HCT116 (cell line): ENCODE results near the gene CDHR1. TPM values are rescaled to one million over a fixed set of nuclear protein-coding genes. Genes with fewer than 3 reads are reported as not detected.

ENCODE experiments used
- ATAC-seq: fragments of 200-7000 bp; cut with Tn5 transposase; 2 replicates; pipeline ENCODE4 v1.9.1; 2020; ENCODE audit warnings: mild to moderate bottlenecking, moderate library complexity
- BruUV-seq: library from RNA; stranded (reverse); fragments of 400-500 nt; replicated peaks from 2 replicates; lab custom pipeline; 2021; lab: Mats Ljungman, UMichigan
- CTCF ChIA-PET: fragments of 300-600 bp; sonication (Branson Sonifier 250); formaldehyde crosslinking; loops from one replicate; lab custom pipeline; 2021; ENCODE audit warnings: antibody characterized with exemption; lab: Charles Lee
- POLR2A ChIA-PET: fragments of 300-600, 350-600 bp; sonication (Branson Sonifier 250); formaldehyde crosslinking; loops from one replicate; lab custom pipeline; 2021; ENCODE audit warnings: antibody characterized with exemption; lab: Charles Lee
- RAD21 ChIA-PET, 2 experiments: fragments of 300-600 bp; sonication (Branson Sonifier 250); formaldehyde crosslinking; loops; one replicate each; lab custom pipeline; 2023; ENCODE audit warnings: low total read pairs in 2 of 2; ENCODE audit not compliant: uncharacterized antibody in 2 of 2, unreplicated experiment in 2 of 2, low non-redundant PET in 1 of 2; lab: Charles Lee
- DNase-seq: peaks from one replicate; pipeline ENCODE4 v3.0.0-alpha.2; 2010; ENCODE audit warnings: low read depth, low spot score
- H2AFZ ChIP-seq: fragments of 200-600 bp; shearing (Covaris generic), sonication (generic); 2 replicates; pipeline ENCODE4 v1.6.1; 2017; ENCODE audit warnings: low read depth, mixed run types, mixed read lengths, antibody characterized with exemption, low read length; ENCODE audit not compliant: poor library complexity, severe bottlenecking
- H3K27ac ChIP-seq: 2 replicates; pipeline ENCODE4 v1.5.1; 2012; ENCODE audit warnings: low read depth, low read length
- H3K27me3 ChIP-seq: fragments of 200-600 bp; sonication (generic); 2 replicates; pipeline ENCODE4 v1.6.1; 2016; ENCODE audit warnings: mixed run types, low read length, mixed read lengths; ENCODE audit not compliant: insufficient read depth
- H3K36me3 ChIP-seq, 2 experiments: fragments of 200-500 bp in 1 of 2; fragments of 200-600 bp in 1 of 2; sonication (Bioruptor generic) in 1 of 2; sonication (generic) in 1 of 2; 2 replicates each; pipeline versions ENCODE4 v1.5.1 to v1.6.1; 2014 to 2016; ENCODE audit warnings: low read length in 2 of 2, inconsistent platforms in 1 of 2, mixed read lengths in 1 of 2, mixed run types in 1 of 2; ENCODE audit not compliant: insufficient read depth in 2 of 2, control insufficient read depth in 1 of 2
- H3K4me1 ChIP-seq, 2 experiments: fragments of 200-600 bp in 1 of 2; sonication (generic) in 1 of 2; 2 replicates each; pipeline versions ENCODE4 v1.5.1 to v1.6.1; 2012 to 2017; ENCODE audit warnings: low read length in 2 of 2, inconsistent platforms in 1 of 2, mild to moderate bottlenecking in 1 of 2, mixed read lengths in 1 of 2, mixed run types in 1 of 2, moderate library complexity in 1 of 2; ENCODE audit not compliant: insufficient read depth in 2 of 2, control insufficient read depth in 1 of 2
- H3K4me2 ChIP-seq: fragments of 200-600 bp; sonication (generic); 2 replicates; pipeline ENCODE4 v1.6.1; 2017; ENCODE audit warnings: mixed run types, low read length, mixed read lengths
- H3K4me3 ChIP-seq, 2 experiments: fragments of 200-600 bp in 1 of 2; sonication (generic) in 1 of 2; replicated peaks in 1 of 2; 2 replicates each; pipeline ENCODE4 v1.5.1; 2011 to 2016; ENCODE audit warnings: low read length in 2 of 2, control low read depth in 1 of 2, low read depth in 1 of 2, mild to moderate bottlenecking in 1 of 2, mixed read lengths in 1 of 2, mixed run types in 1 of 2
- H3K79me2 ChIP-seq: fragments of 200-600 bp; sonication (generic); 2 replicates; pipeline ENCODE4 v1.6.1; 2017; ENCODE audit warnings: mild to moderate bottlenecking, mixed run types, low read length, moderate library complexity, mixed read lengths; ENCODE audit not compliant: insufficient read depth
- H3K9ac ChIP-seq: fragments of 200-600 bp; sonication (generic); 2 replicates; pipeline ENCODE4 v1.6.1; 2016; ENCODE audit warnings: low read length, mixed read lengths
- H3K9me2 ChIP-seq: fragments of 200-600 bp; sonication (generic), shearing (Covaris generic); 2 replicates; pipeline ENCODE4 v1.6.1; 2017; ENCODE audit warnings: mixed run types, mild to moderate bottlenecking, moderate library complexity; ENCODE audit not compliant: insufficient read depth
- H3K9me3 ChIP-seq, 2 experiments: fragments of 200-500 bp in 1 of 2; fragments of 200-600 bp in 1 of 2; sonication (Bioruptor generic) in 1 of 2; sonication (generic) in 1 of 2; 2 replicates each; pipeline ENCODE4 v1.6.1; 2014 to 2017; ENCODE audit warnings: low read length in 2 of 2, mixed read lengths in 2 of 2, inconsistent platforms in 1 of 2, low read depth in 1 of 2, mild to moderate bottlenecking in 1 of 2, mixed run types in 1 of 2, moderate library complexity in 1 of 2; ENCODE audit not compliant: control insufficient read depth in 1 of 2, insufficient read depth in 1 of 2
- H4K20me1 ChIP-seq: fragments of 200-600 bp; sonication (generic), shearing (Covaris generic); 2 replicates; pipeline ENCODE4 v1.6.1; 2017; ENCODE audit warnings: mixed run types, mild to moderate bottlenecking, moderate library complexity; ENCODE audit not compliant: insufficient read depth
- EZH2 ChIP-seq: fragments of 200-600 bp; sonication (generic); IDR thresholded peaks from 2 replicates; pipeline ENCODE4 v1.6.1; 2017; ENCODE audit warnings: antibody characterized with exemption, mixed run types
- MAX ChIP-seq: IDR thresholded peaks from 2 replicates; pipeline ENCODE4 v1.6.1; 2012
- POLR2A ChIP-seq: IDR thresholded peaks from 2 replicates; pipeline ENCODE4 v1.7.0; 2011; ENCODE audit warnings: borderline replicate concordance; ENCODE audit not compliant: insufficient read depth, insufficient read length; ENCODE audit errors: extremely low read depth
- SIN3A ChIP-seq: IDR thresholded peaks from 2 replicates; pipeline ENCODE4 v1.6.1; 2012; ENCODE audit warnings: low read depth
- SRF ChIP-seq: IDR thresholded peaks from 2 replicates; pipeline ENCODE4 v1.6.1; 2012; ENCODE audit warnings: low read depth
- TCF7L2 ChIP-seq: IDR thresholded peaks from 2 replicates; pipeline ENCODE4 v1.7.0; 2011; ENCODE audit warnings: borderline replicate concordance, inconsistent platforms; ENCODE audit not compliant: insufficient read depth, insufficient read length; ENCODE audit errors: extremely low read depth
- ZBTB33 ChIP-seq: IDR thresholded peaks from 2 replicates; pipeline ENCODE4 v1.6.1; 2011; ENCODE audit warnings: mild to moderate bottlenecking, low read length, moderate library complexity; ENCODE audit not compliant: insufficient replicate concordance; ENCODE audit errors: extremely low read depth
- intact Hi-C: fragments of 100-400 bp; cut with micrococcal nuclease; formaldehyde crosslinking; loops from 2 replicates; pipeline ENCODE4 v1.10.0; 2022
- total RNA-seq: library from RNA; stranded (reverse); gene quantifications from one replicate; pipeline ENCODE4 v1.2.1, GENCODE V29; 2021; ENCODE audit not compliant: unreplicated experiment

The CDHR1 gene
- total RNA-seq, 1 experiment from 2014 or later = not detected

DNA sequence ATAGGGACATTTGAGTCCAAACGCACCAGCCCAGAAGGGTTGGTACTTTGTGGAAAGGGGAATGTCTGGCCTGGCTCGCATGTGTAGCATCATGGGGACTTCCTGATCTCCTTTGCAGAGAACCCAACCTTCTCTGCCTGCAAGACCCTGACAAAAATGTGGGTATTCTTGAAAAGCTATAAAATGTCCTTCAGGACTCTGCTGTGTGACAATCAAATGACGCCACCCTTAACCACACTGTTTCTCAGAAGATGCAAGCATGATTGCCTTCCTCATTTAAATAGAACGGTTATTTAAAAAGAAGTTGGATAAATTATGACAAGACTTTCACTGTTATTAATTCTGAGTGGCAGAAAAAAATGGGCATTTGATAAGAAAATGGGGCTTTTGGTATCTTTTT is 35.8 kb upstream of the CDHR1 start:
- no peak overlapping the region for H2AFZ ChIP-seq
- no peak overlapping the region for H3K4me2 ChIP-seq
- no TSS peak for BruUV-seq
- H3K27ac ChIP-seq = no peak overlapping the region
- ATAC-seq (no peak), DNase-seq (no peak)
- no peaks in the 10 kb centered on the region for H4K20me1 ChIP-seq
- H3K9ac ChIP-seq = no peak overlapping the region
- H3K36me3 ChIP-seq = peaks cover 5 to 8% of the 10 kb centered on the region in 2 experiments; a peak in 3 of 4 replicates
- H3K4me3 ChIP-seq = no peak overlapping the region
- no peaks in the 10 kb centered on the region for H3K9me3 ChIP-seq
- no peaks in the 10 kb centered on the region for H3K4me1 ChIP-seq
- intact Hi-C loops = no loop called here
- no peaks in the 10 kb centered on the region for H3K9me2 ChIP-seq
- ChIA-PET POLR2A (no interaction called here), RAD21 (no interaction called here), CTCF (interaction anchor here (1.4 kb wide), 1 partner anchor 10 kb away, joined by 3 read pairs; no protein-coding TSS in a partner anchor)
- no peaks in the 10 kb centered on the region for H3K27me3 ChIP-seq
- TF ChIP-seq EZH2 (no peak), TCF7L2 (no peak), MAX (no peak), SIN3A (no peak), SRF (no peak), ZBTB33 (no peak), POLR2A (no peak)
- H3K79me2 ChIP-seq = no peaks in the 10 kb centered on the region
